Measurements from ENCODE around the gene RAB40B. TPM values are rescaled to one million over a fixed set of nuclear protein-coding genes. Genes with fewer than 3 reads are reported as not detected.

The RAB40B gene
- total and polyA plus RNA-seq, 2 of the 4 experiments (the other 2 are of a cell fraction) = 14.9 to 20.0 TPM

DNA sequence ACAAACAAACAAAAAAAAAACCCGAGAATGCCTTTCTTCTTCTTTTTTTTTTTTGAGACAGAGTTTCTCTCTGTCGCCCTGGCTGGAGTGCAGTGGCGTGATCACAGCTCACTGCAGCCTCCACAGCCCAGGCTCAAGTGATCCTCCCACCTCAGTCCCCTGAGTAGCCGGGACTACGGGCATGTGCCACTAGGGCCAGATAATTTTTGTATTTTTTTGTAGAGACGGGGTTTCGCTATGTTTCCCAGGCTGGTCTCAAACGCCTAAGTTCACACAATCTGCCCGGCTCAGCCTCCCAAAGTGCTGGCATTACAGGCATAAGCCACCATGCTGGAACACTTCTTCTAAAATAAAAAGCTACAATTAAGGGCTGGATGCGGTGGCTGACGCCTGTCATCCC lies 33.3 kb downstream of the RAB40B start:
- no peak overlapping the region for H4K91ac ChIP-seq (ENCODE audit: insufficient read depth, low read depth, low read length)
- H2BK120ac ChIP-seq (ENCODE audit: low read depth, low read length) = no peak overlapping the region
- ChIA-PET POLR2A (ENCODE audit: unreplicated experiment) (no interaction called here), CTCF (no interaction called here)
- no peak overlapping the region for H3K27ac ChIP-seq (ENCODE audit: insufficient read depth, low read length)
- WGBS, 2 experiments (ENCODE audit: extremely low coverage in 2 of 2, insufficient read length in 1 of 2) = 20% methylated on average over 1 of the region's 11 CpGs; no CpG with 5 or more reads in 1 of the 2 experiments
- no peaks in the 10 kb centered on the region for H3K9me3 ChIP-seq (ENCODE audit: control insufficient read depth, insufficient read depth, low read length)
- H3K56ac ChIP-seq (ENCODE audit: extremely low read depth, insufficient read depth, low read length) = no peak overlapping the region
- H3K23ac ChIP-seq (ENCODE audit: low read depth, low read length) = no peak overlapping the region
- no peak overlapping the region for H3K4me3 ChIP-seq (ENCODE audit: insufficient read depth, low read depth, low read length)
- intact Hi-C loops (cut with micrococcal nuclease) (no loop called here), in situ Hi-C loops (cut with MboI; ENCODE audit: low sequenced_read_pairs) (no loop called here), dilution Hi-C loops (cut with HindIII; ENCODE audit: low sequenced_read_pairs, unreplicated experiment) (no loop called here)
- no peak overlapping the region for H3K9ac ChIP-seq (ENCODE audit: low read depth, low read length)
- H4K5ac ChIP-seq (ENCODE audit: low read depth, low read length) = no peak overlapping the region
- H2AK9ac ChIP-seq (replicated peaks; ENCODE audit: low read depth, low read length, poor library complexity) = no peak overlapping the region
- no peak overlapping the region for H3K14ac ChIP-seq (replicated peaks; ENCODE audit: low read depth, low read length)
- H3K18ac ChIP-seq (ENCODE audit: low read depth, low read length) = no peak overlapping the region
- no peak overlapping the region for H2AK5ac ChIP-seq (ENCODE audit: low read depth, low read length)
- TF ChIP-seq BHLHE40 (IDR thresholded peaks at IDR 0.05; ENCODE audit: low read depth, low read length) (no peak), MAFK (IDR thresholded peaks at IDR 0.05; ENCODE audit: low read depth, low read length) (no peak), RFX5 (IDR thresholded peaks at IDR 0.05; ENCODE audit: low read depth, low read length) (no peak), ELK1 (IDR thresholded peaks at IDR 0.05; ENCODE audit: borderline replicate concordance, low read depth, low read length) (no peak), CTCF (conservative IDR thresholded peaks at IDR 0.05; ENCODE audit: low read depth, low read length) (no peak), POLR2A (IDR thresholded peaks at IDR 0.05; ENCODE audit: low read depth, low read length) (no peak), CHD1 (IDR thresholded peaks at IDR 0.05; ENCODE audit: low read depth, low read length) (no peak), USF2 (IDR thresholded peaks at IDR 0.05; ENCODE audit: low read depth, low read length) (no peak), MAZ (IDR thresholded peaks at IDR 0.05; ENCODE audit: borderline replicate concordance, low read depth, low read length) (no peak), RCOR1 (IDR thresholded peaks at IDR 0.05; ENCODE audit: insufficient replicate concordance, low read length) (no peak), FOS (IDR thresholded peaks at IDR 0.05; ENCODE audit: low read depth, low read length) (no peak), CEBPB (IDR thresholded peaks at IDR 0.05; ENCODE audit: low read depth, low read length) (no peak), SMC3 (IDR thresholded peaks at IDR 0.05; ENCODE audit: low read depth, low read length) (no peak), MXI1 (IDR thresholded peaks at IDR 0.05; ENCODE audit: borderline replicate concordance, low read depth, low read length) (no peak), NFE2L2 (IDR thresholded peaks at IDR 0.05; ENCODE audit: low read depth, low read length) (no peak), RAD21 (IDR thresholded peaks at IDR 0.05; ENCODE audit: low read length) (no peak)
- H3K36me3 ChIP-seq (ENCODE audit: control insufficient read depth, insufficient read depth, low read length) = no peaks in the 10 kb centered on the region; the same call in 1 of the 2 replicates
- no peaks in the 10 kb centered on the region for H4K20me1 ChIP-seq (ENCODE audit: insufficient read depth, low read length)
- ATAC-seq (ENCODE audit: low read depth) = no peak
- no peak overlapping the region for H2BK20ac ChIP-seq (ENCODE audit: low read depth, low read length)
- DNase-seq = no peak
- no peaks in the 10 kb centered on the region for H3K27me3 ChIP-seq (ENCODE audit: control insufficient read depth, insufficient read depth, low read length)
- H2AFZ ChIP-seq (replicated peaks; ENCODE audit: low read length, poor library complexity) = no peak overlapping the region
- H3K79me1 ChIP-seq (ENCODE audit: low read depth in 1 of 2, low read length in 2 of 2) = peaks cover 0 to under 1% of the 10 kb centered on the region in 2 experiments; a peak in 1 of 4 replicates
- BruUV-seq (replicated peaks) = no TSS peak
- H3K4me1 ChIP-seq (ENCODE audit: control insufficient read depth, insufficient read depth, low read length) = no peaks in the 10 kb centered on the region
- no peak overlapping the region for H3K4ac ChIP-seq (ENCODE audit: low read depth, low read length)
- no peak overlapping the region for H2BK5ac ChIP-seq (ENCODE audit: low read depth, low read length, poor library complexity, severe bottlenecking)
- peaks cover 1% of the 10 kb centered on the region; the same call in 1 of the 2 replicates for H3K9me1 ChIP-seq (ENCODE audit: insufficient read depth, low read length)
- no peak overlapping the region for H4K8ac ChIP-seq (ENCODE audit: low read depth in 2 of 2, low read length in 2 of 2)
- H3K4me2 ChIP-seq (ENCODE audit: low read depth, low read length) = no peak overlapping the region
- H2BK15ac ChIP-seq (ENCODE audit: low read depth, low read length) = no peak overlapping the region
